PC-9 (cell line): ENCODE results near the gene ITGAD. TPM values are rescaled to one million over a fixed set of nuclear protein-coding genes. Genes with fewer than 3 reads are reported as not detected.
"Not testable (repeated sequence)": the region's sequence is repeated elsewhere in the genome, so short reads cannot be mapped to it uniquely, and the experiment has no call there.

Experiments used
- BruUV-seq: library from RNA; stranded (reverse); fragments of 400-500 nt; replicated peaks from 2 replicates; lab custom pipeline; 2021; lab: Mats Ljungman, UMichigan
- CTCF ChIA-PET: fragments of 300-600 bp; sonication (Branson Sonifier 250); formaldehyde crosslinking; loops from one replicate; lab custom pipeline; 2022; ENCODE audit warnings: antibody characterized with exemption; lab: Charles Lee
- POLR2A ChIA-PET: fragments of 300-600 bp; sonication (Branson Sonifier 250); formaldehyde crosslinking; loops from one replicate; lab custom pipeline; 2022; ENCODE audit warnings: antibody characterized with exemption; ENCODE audit not compliant: unreplicated experiment; lab: Charles Lee
- DNase-seq, 2 experiments: peaks; one replicate each; pipeline versions ENCODE4 v3.0.0 to v3.0.0-alpha.2; 2015 to 2022; ENCODE audit warnings: mixed read lengths in 1 of 2
- H2AFZ ChIP-seq: fragments of 200-600 bp; sonication (generic); 2 replicates; pipeline ENCODE4 v1.8.1; 2017; ENCODE audit warnings: antibody characterized with exemption
- H3F3A ChIP-seq: fragments of 200-600 bp; sonication (generic); 2 replicates; pipeline ENCODE4 v1.8.1; 2017; ENCODE audit warnings: antibody characterized with exemption, mild to moderate bottlenecking, low read depth; ENCODE audit not compliant: insufficient read depth
- H3K27ac ChIP-seq: fragments of 200-600 bp; sonication (generic); 2 replicates; pipeline ENCODE4 v1.6.1; 2016; ENCODE audit warnings: mixed run types
- H3K27me3 ChIP-seq: fragments of 200-600 bp; sonication (generic); 2 replicates; pipeline ENCODE4 v1.6.1; 2016; ENCODE audit warnings: low read depth, mixed run types; ENCODE audit not compliant: insufficient read depth
- H3K36me3 ChIP-seq: fragments of 200-600 bp; sonication (generic); 2 replicates; pipeline ENCODE4 v1.6.1; 2016; ENCODE audit warnings: low read depth, mixed run types
- H3K4me1 ChIP-seq: fragments of 200-600 bp; sonication (generic); replicated peaks from 2 replicates; pipeline ENCODE4 v1.6.1; 2016; ENCODE audit warnings: mixed run types; ENCODE audit not compliant: insufficient read depth
- H3K4me2 ChIP-seq: fragments of 200-600 bp; sonication (generic); 2 replicates; pipeline ENCODE4 v1.6.1; 2017; ENCODE audit warnings: mixed run types
- H3K4me3 ChIP-seq: fragments of 200-600 bp; sonication (generic); 2 replicates; pipeline ENCODE4 v1.6.1; 2016; ENCODE audit warnings: mixed run types
- H3K79me2 ChIP-seq: fragments of 200-600 bp; sonication (generic); 2 replicates; pipeline ENCODE4 v1.6.1; 2017; ENCODE audit warnings: low read depth, mixed run types
- H3K9me2 ChIP-seq: fragments of 200-600 bp; sonication (generic); 2 replicates; pipeline ENCODE4 v1.8.1; 2017; ENCODE audit warnings: mild to moderate bottlenecking; ENCODE audit not compliant: insufficient read depth
- H3K9me3 ChIP-seq: fragments of 200-600 bp; sonication (generic); 2 replicates; pipeline ENCODE4 v1.8.1; 2016; ENCODE audit warnings: low read depth; ENCODE audit not compliant: insufficient read depth
- H4K20me1 ChIP-seq: fragments of 200-600 bp; sonication (generic); 2 replicates; pipeline ENCODE4 v1.8.1; 2017; ENCODE audit not compliant: insufficient read depth
- EZH2 ChIP-seq: fragments of 200-600 bp; sonication (generic); IDR thresholded peaks from 2 replicates; pipeline ENCODE4 v1.8.0; 2017; ENCODE audit warnings: antibody characterized with exemption, low read depth
- intact Hi-C: fragments of 100-400 bp; cut with micrococcal nuclease; formaldehyde crosslinking; loops from one replicate; pipeline ENCODE4 v1.10.0; 2022; ENCODE audit not compliant: unreplicated experiment
- total RNA-seq: library from RNA; stranded (reverse); gene quantifications from 2 replicates; pipeline ENCODE4 v1.2.3, GENCODE V29; 2021
- TF ChIP-seq, protein P1 (sequence below): fragments of 200-600 bp; sonication (generic); conservative IDR thresholded peaks from 2 replicates; pipeline ENCODE4 v1.6.1; 2017; ENCODE audit warnings: mixed run types, antibody characterized with exemption, mild to moderate bottlenecking, moderate library complexity

Gene ITGAD
- total RNA-seq, 1 experiment from 2014 or later: not detected

DNA sequence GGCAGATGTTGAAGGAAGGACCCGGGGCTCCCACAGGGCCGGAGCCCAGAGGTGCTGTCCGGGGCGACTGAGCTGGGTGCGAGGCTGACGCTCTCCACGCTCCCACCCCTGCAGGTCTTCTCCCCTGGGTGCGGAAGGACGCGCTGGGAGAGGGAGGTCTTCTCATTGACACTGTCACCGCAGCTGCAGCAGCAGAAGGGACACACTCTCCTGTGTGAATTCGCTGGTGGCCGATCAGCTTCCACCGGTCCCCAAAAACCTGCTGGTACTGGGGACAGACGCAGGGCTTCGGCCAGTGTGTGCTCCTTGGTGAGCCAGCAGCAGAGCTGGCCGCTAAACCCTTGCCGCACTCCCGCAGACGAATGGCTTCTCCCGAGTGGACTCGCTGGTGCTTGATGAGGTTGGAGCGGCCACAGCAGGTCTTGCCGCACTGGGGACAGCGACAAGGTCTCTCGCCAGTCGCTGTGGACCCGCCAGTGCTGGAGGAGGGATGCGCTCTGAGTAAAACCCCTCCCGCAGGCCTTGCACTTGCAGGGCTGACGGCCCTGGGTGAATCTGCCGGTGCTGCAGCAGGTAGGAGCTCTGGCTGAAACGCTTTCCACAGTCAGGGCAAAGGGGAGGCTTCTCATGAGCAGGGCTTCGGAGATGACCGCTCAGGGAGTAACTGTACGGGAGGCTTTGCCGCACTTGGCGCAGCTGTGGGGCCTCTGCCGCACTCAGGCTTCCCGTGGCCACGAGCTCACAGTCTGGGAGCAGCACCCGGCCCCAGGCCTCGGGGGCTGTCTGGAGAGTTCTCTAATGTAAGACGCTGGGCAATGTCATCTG lies 43.3 kb downstream of the ITGAD start:
- Histone ChIP-seq H3K4me2 (no peak overlapping the region), H2AFZ (no peak overlapping the region), H3K79me2 (no peaks in the 10 kb centered on the region), H4K20me1 (no peaks in the 10 kb centered on the region), H3K27ac (no peak overlapping the region), H3K9me2 (no peaks in the 10 kb centered on the region), H3K27me3 (no peaks in the 10 kb centered on the region), H3K36me3 (no peaks in the 10 kb centered on the region), H3F3A (peaks cover 12% of the 10 kb centered on the region; the same call in 1 of the 2 replicates), H3K9me3 (no peaks in the 10 kb centered on the region), H3K4me3 (no peak overlapping the region), H3K4me1 (no peaks in the 10 kb centered on the region)
- CTCF ChIA-PET: no interaction called here
- no peak for DNase-seq
- POLR2A ChIA-PET: no interaction called here
- intact Hi-C loops: no loop called here
- BruUV-seq: no TSS peak
- TF ChIP-seq, protein P1, sequence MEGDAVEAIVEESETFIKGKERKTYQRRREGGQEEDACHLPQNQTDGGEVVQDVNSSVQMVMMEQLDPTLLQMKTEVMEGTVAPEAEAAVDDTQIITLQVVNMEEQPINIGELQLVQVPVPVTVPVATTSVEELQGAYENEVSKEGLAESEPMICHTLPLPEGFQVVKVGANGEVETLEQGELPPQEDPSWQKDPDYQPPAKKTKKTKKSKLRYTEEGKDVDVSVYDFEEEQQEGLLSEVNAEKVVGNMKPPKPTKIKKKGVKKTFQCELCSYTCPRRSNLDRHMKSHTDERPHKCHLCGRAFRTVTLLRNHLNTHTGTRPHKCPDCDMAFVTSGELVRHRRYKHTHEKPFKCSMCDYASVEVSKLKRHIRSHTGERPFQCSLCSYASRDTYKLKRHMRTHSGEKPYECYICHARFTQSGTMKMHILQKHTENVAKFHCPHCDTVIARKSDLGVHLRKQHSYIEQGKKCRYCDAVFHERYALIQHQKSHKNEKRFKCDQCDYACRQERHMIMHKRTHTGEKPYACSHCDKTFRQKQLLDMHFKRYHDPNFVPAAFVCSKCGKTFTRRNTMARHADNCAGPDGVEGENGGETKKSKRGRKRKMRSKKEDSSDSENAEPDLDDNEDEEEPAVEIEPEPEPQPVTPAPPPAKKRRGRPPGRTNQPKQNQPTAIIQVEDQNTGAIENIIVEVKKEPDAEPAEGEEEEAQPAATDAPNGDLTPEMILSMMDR: no peak
- TF ChIP-seq EZH2: no peak

- intact Hi-C loops: no loop called here
- Histone ChIP-seq H3K4me2 (no peak overlapping the region), H3K4me3 (no peak overlapping the region), H3K9me3 (no peaks in the 10 kb centered on the region), H2AFZ (no peak overlapping the region), H3K27me3 (no peaks in the 10 kb centered on the region), H3K79me2 (no peaks in the 10 kb centered on the region), H4K20me1 (no peaks in the 10 kb centered on the region), H3K36me3 (no peaks in the 10 kb centered on the region), H3F3A (peaks cover 12% of the 10 kb centered on the region; the same call in 1 of the 2 replicates), H3K27ac (no peak overlapping the region), H3K9me2 (no peaks in the 10 kb centered on the region), H3K4me1 (no peaks in the 10 kb centered on the region)
- TF ChIP-seq, protein P1: no peak
- TF ChIP-seq EZH2: no peak
- DNase-seq: no peak
- CTCF ChIA-PET: no interaction called here
- no TSS peak for BruUV-seq
- POLR2A ChIA-PET: no interaction called here
Measured at GRCh38 chr16:31438414-31438813, 45.3 kb downstream of the ITGAD start.

DNA sequence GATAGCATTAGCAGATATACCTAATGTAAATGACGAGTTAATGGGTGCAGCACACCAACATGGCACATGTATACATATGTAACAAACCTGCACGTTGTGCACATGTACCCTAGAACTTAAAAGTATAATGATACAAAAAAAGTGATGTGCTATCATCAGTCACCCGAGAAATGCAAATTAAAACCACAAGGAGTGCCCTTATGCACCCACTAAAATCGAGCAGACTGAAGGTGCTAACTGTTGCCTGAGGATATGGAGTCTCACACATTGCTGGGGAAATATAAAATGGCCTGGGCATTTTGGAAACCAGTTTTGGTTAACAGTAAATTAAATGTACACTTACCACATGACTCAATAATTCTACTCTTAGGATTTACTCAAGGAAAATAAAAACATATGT lies 45.9 kb downstream of the ITGAD start:
- H2AFZ ChIP-seq, H3K36me3 ChIP-seq, H3K27ac ChIP-seq, H3K9me3 ChIP-seq, H3K9me2 ChIP-seq, H4K20me1 ChIP-seq, H3K4me2 ChIP-seq, H3K4me1 ChIP-seq, DNase-seq, H3K4me3 ChIP-seq, POLR2A ChIA-PET, H3K79me2 ChIP-seq, intact Hi-C loops, BruUV-seq, H3K27me3 ChIP-seq: not testable (repeated sequence)
- peaks cover 12% of the 10 kb centered on the region; the same call in 1 of the 2 replicates for H3F3A ChIP-seq
- CTCF ChIA-PET: interaction anchor here (0.6 kb wide), 1 partner anchor 284 kb away, joined by 13 read pairs; no protein-coding TSS in a partner anchor
